ENCODE measurements around the gene MRPL3. TPM values are rescaled to one million over a fixed set of nuclear protein-coding genes. Genes with fewer than 3 reads are reported as not detected.

The MRPL3 gene
- polyA plus RNA-seq, 1 of the 3 experiments (the other 2 are of a cell fraction), result 73.7 TPM

GRCh38 chr3:131432441-131432840, 70.3 kb downstream of the MRPL3 start (continued):
- TF ChIP-seq CTCF (IDR thresholded peaks at IDR 0.05), result no peak
- TF ChIP-seq EP300 (IDR thresholded peaks at IDR 0.05; ENCODE audit: borderline replicate concordance in 1 of 2, low read depth in 1 of 2, low read length in 1 of 2), result no peak
- TF ChIP-seq IRF3 (IDR thresholded peaks at IDR 0.05; ENCODE audit: low read depth, low read length), result no peak

- Histone ChIP-seq H3K36me3 (replicated peaks in 1 of 2; ENCODE audit: control insufficient read depth in 1 of 2, insufficient read depth in 2 of 2, low read length in 1 of 2) (no peaks in the 10 kb centered on the region), H3K9me3 (no peaks in the 10 kb centered on the region), H3F3A (replicated peaks; ENCODE audit: insufficient read depth) (no peaks in the 10 kb centered on the region), H3K9me2 (no peaks in the 10 kb centered on the region), H3K4me3 (ENCODE audit: low read depth in 2 of 2, low read length in 1 of 2) (no peak overlapping the region), H3K79me2 (ENCODE audit: insufficient read depth) (no peaks in the 10 kb centered on the region), H3K27ac (ENCODE audit: low read depth in 2 of 2, low read length in 1 of 2) (no peak overlapping the region), H4K20me1 (ENCODE audit: insufficient read depth) (no peaks in the 10 kb centered on the region), H3K27me3 (ENCODE audit: insufficient read depth) (no peaks in the 10 kb centered on the region), H3K4me2 (no peak overlapping the region), H3K4me1 (ENCODE audit: control insufficient read depth in 1 of 2, insufficient read depth in 2 of 2, low read depth in 1 of 2, low read length in 1 of 2) (no peaks in the 10 kb centered on the region), H3K9ac (no peak overlapping the region), H2AFZ (ENCODE audit: low read depth) (no peak overlapping the region)
- 40% methylated on average over 5 of the region's 5 CpGs for WGBS (ENCODE audit: low lambda C conversion rate)
- CTCF ChIA-PET, result no interaction called here
- POLR2A ChIA-PET, result no interaction called here
- DNase-seq, result no peak
- TF ChIP-seq SMC3 (IDR thresholded peaks at IDR 0.05; ENCODE audit: low read depth, low read length) (no peak), ELF1 (IDR thresholded peaks at IDR 0.05) (no peak), RAD21 (IDR thresholded peaks at IDR 0.05; ENCODE audit: low read length) (no peak), JUND (IDR thresholded peaks at IDR 0.05) (no peak), MXI1 (IDR thresholded peaks at IDR 0.05; ENCODE audit: low read depth, low read length) (no peak), CTCF (IDR thresholded peaks at IDR 0.05) (no peak), CHD2 (IDR thresholded peaks at IDR 0.05; ENCODE audit: low read length, partially characterized antibody) (no peak), USF2 (IDR thresholded peaks at IDR 0.05; ENCODE audit: borderline replicate concordance, low read depth, low read length) (no peak), ZBTB33 (IDR thresholded peaks at IDR 0.05; ENCODE audit: borderline replicate concordance, low read depth) (no peak), REST (IDR thresholded peaks at IDR 0.05; ENCODE audit: low read depth, low read length) (no peak), FOXM1 (IDR thresholded peaks at IDR 0.05; ENCODE audit: low read depth) (no peak), PBX3 (IDR thresholded peaks at IDR 0.05) (no peak), EP300 (IDR thresholded peaks at IDR 0.05; ENCODE audit: borderline replicate concordance in 1 of 2, low read depth in 1 of 2, low read length in 1 of 2) (no peak), SIN3A (IDR thresholded peaks at IDR 0.05; ENCODE audit: borderline replicate concordance, low read depth, low read length) (no peak), POLR2AphosphoS5 (IDR thresholded peaks at IDR 0.05; ENCODE audit: low read depth, low read length) (no peak), FOXJ3 (CRISPR knock-in tag; IDR thresholded peaks at IDR 0.05) (no peak), MAX (IDR thresholded peaks at IDR 0.05; ENCODE audit: low read depth) (no peak)
Measured at GRCh38 chr3:131431754-131432153, 71.0 kb downstream of the MRPL3 start.
